Fibroblast of mammary gland (primary cell): Measurements from ENCODE around the gene SNX19.

Experiments
- DNase-seq: peaks from one replicate; pipeline ENCODE4 v3.0.0-alpha.2; 2010; ENCODE audit warnings: low read depth
- H3K4me3 ChIP-seq: 2 replicates; pipeline ENCODE4 v1.5.1; 2011; ENCODE audit warnings: low read depth, mild to moderate bottlenecking, low read length, moderate library complexity; ENCODE audit not compliant: control insufficient read depth
- CTCF ChIP-seq: conservative IDR thresholded peaks from 2 replicates; pipeline ENCODE4 v1.5.1; 2011; ENCODE audit warnings: low read depth, low read length, inconsistent platforms; ENCODE audit not compliant: control insufficient read depth, insufficient read depth

SNX19 gene

DNA sequence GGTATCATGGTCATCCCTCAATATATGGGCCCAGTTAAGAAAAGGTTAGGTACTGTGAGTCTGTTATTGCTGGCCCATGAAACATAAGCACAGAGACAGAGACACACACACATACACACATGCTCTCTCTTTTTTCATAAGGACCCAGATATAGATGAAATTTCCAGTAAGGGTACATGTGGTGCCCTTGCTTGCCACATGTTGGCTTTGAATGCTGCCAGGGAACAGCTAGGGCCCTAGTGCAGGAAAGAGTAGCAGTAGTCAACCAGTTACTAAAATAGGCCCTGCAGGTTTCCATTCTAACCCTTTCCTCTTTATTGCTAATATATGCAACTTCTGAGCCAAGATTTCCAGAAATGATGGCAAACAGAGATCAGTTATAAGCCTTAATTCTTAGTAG lies 9.1 kb downstream of the SNX19 start:
- no peak overlapping the region for H3K4me3 ChIP-seq
- TF ChIP-seq CTCF = no peak
- no peak for DNase-seq

- DNase-seq = no peak
- no peak overlapping the region for H3K4me3 ChIP-seq
- TF ChIP-seq CTCF = no peak
These were observed 9.7 kb downstream of the SNX19 start for GRCh38 chr11:130906616-130907015.

DNA sequence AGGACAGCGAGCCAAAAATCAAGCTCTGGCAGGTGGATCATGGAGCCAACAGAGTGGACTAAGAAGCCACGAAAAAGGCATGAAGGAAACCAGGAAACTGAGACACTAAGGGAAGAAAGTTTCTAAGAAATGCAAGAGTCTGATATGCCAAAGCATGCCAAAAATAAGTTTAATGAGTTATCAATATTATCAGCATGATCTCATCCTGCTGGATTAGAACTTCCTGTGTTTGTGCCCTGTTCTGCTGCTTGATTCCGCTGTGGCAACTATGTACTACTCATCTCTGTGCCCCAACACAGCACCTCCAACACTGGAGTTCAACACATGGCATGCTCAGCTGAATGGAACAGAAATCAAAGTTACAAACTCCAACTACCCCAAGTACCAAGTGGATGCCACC lies 10.8 kb downstream of the SNX19 start:
- H3K4me3 ChIP-seq = no peak overlapping the region
- TF ChIP-seq CTCF = no peak
- DNase-seq = no peak

- peak; percentile 43 for TF ChIP-seq CTCF
- H3K4me3 ChIP-seq = no peak overlapping the region
- peak; percentile 35 for DNase-seq
These were observed 11.9 kb downstream of the SNX19 start for GRCh38 chr11:130904380-130904779.

DNA sequence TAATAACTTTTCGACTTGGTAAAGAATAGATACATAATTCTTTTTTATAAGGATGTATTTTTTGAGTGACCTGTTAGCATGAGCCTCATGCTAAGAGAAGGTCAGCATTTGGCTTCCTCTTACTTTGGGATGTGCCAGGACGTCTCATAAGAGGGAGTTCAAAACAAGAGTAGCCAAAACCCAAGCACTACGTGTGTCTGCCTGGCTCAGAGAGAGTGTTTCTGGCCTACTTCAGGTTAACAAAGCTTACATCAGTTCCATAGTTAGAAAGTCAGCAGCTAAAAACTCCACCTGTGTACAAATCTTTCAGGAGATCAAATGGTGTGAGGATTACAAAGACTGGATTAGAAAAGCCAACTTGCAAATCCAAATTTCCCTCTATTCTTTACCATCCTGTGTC lies 13.9 kb downstream of the SNX19 start:
- no peak for DNase-seq
- TF ChIP-seq CTCF = no peak
- no peak overlapping the region for H3K4me3 ChIP-seq

DNA sequence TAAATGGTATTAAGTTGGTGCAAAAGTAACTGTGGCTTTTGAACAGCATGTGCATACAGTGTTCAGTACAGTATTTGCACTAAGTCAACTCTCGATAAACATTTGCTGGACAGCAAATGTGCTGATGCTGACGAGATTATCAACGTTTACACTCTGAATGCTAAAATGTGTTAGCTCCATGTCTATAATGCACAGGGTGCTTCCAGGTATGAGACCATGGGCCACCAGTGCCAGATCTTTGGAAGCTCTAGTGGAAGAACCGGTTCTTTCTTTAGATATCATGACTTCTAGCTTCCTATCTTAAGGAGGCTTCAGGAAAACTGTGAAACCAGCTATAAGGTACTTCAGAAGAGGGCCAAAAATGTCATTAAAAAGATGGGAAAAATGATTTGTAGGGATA lies 17.2 kb downstream of the SNX19 start:
- no peak for TF ChIP-seq CTCF
- H3K4me3 ChIP-seq = no peak overlapping the region
- no peak for DNase-seq
